GM18517 (cell line): ENCODE data around the gene SORCS2.

Experiments
- ATAC-seq: cut with Tn5 transposase; IDR thresholded peaks from one replicate; pipeline ENCODE4 v1.9.1; 2021; ENCODE audit warnings: mild to moderate bottlenecking, moderate library complexity; ENCODE audit not compliant: unreplicated experiment

Gene SORCS2

DNA sequence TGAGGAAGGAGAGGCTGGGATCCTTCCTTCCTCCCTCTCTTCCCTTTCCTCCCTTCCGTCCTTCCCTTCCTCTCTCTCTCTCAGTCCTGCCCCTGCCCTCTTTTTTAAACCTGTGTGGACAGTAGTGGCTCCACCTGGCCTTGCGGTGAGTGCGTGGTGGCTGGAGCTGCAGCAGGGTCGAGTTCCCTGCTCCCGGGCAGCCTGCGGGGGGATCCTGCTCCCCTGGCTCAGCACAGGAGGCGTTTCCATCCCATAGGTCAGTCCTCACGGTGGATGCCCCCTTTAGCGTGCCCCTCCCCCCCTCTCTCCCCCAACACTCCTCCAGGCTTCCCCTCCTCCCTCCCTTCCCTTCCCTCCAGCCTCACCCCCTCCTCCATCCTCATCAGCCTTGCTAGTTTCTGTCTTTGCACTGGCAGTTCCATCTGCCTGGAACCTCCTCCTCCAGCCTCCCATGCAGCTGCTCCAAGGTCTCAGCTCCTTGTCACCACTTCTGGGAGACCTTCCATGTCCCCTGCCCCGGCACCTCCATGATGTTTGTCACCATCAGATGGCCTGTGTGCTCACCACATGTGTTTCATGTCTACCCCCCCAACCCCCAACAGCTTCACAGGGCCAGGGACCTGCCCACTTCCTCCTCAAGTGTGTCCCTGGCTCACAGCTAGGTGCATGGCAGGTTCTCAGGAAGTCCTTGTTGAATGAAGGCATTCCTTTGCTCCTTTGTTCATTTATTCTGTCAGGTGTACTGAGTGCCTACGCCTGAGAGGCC lies 174.0 kb downstream of the SORCS2 start:
- no peak for ATAC-seq

DNA sequence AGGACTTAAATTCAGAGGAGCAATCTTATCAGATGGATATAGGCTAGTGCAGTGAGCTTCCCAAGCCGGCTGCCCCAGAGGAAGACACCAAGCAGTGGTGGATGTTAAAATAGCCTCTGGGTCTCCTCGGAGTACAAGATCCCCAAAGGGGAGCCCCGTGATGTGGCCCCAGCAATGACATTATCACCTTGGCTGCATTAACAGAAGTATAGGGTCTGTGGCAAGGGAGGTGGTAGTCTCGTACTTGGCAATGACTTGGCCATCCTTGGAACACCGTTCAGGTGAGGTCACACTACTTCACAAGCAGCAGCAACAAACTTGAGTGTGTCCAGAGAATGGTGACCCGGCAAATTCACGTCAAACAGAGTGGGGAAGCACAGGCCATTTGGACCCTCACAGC lies 174.6 kb downstream of the SORCS2 start:
- no peak for ATAC-seq

DNA sequence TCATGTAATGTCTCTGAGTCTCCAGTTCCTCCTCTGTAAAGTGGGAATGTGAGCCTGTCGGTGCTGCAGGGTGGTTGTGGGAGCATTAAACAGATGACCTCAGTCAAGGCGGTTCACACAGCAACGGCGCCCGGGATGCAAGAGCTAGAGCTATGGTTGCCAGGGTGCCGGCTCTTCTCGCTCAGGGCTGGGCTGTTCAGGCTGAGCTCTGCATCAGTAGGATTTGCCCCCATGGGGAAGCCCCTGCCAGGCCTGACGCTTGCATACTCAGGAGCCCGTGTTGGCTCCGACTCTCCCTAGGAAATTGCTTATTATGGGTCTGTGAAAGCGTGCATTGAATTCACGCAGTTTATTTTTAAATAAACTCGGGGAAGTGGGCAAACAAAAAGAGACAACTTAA lies 175.1 kb downstream of the SORCS2 start:
- ATAC-seq, result no peak

- no peak for ATAC-seq
These were observed 175.5 kb downstream of the SORCS2 start for GRCh38 chr4:7367864-7368277.

DNA sequence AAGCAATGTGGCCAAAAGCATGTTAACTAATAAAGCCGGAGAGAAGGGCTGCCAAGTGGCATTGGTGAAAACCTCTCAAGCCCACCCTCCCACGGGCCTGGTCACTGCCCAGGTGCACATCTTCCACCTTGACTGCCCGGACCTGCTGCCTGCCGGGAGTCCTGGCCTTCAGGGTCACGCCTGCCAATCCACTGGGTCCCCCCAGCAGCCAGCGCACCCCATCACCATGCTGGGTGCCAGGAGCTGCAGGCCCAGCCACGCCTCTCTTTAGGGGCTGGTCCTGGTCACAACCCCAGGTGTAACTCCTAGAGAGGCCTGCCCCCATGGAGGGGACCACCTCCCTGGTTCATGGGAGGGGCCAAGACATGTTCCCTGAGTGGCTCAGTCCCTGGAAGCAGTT lies 176.0 kb downstream of the SORCS2 start:
- ATAC-seq, result no peak

DNA sequence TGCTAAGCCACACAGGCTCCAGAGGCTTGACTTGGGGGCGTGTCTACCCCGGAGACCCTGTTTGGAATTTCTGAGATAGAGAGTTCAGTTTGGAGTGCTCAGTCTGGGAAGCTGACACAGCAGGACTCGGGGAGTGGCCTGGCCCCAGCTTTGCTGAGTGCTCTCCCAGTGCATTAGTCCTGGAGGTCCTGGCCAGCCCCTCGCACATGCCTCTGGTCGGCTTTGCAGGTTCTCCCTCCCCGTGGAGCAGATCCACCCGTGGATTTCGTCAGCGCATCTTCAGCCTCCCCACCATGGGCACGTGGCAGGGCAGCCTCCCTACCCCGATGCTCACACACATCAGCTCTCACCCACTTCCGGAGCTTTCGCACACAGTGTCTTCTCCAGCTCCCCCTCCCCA lies 177.2 kb downstream of the SORCS2 start:
- ATAC-seq, result no peak

DNA sequence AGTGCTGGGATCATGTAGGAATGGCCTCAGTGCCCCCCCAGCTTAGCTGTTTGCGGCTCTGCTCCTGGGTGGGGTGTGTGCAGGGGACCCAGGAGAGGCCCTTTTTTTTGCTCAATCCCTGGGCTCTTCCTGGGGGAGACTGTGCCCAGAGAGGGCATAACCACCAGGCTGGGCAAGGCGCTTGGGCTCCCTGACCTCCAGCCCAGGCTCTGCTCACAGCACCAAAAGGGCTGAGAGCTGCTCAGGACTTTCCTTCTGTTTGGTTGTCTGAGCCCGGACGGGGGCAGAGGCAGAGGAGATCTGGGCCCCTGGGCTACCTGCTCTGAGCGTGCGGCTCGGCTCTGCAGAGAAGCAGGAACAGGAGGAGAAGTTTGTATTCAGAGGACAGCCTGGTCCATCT lies 177.7 kb downstream of the SORCS2 start:
- no peak for ATAC-seq

GRCh38 chr4:7371210-7371941 lies 179.0 kb downstream of the SORCS2 start:
- ATAC-seq, result no peak

- no peak for ATAC-seq
These were observed 180.3 kb downstream of the SORCS2 start for GRCh38 chr4:7372673-7373072.

GRCh38 chr4:7374571-7374970 lies 182.2 kb downstream of the SORCS2 start:
- ATAC-seq, result no peak

GRCh38 chr4:7375427-7375826 lies 183.1 kb downstream of the SORCS2 start:
- ATAC-seq, result no peak

DNA sequence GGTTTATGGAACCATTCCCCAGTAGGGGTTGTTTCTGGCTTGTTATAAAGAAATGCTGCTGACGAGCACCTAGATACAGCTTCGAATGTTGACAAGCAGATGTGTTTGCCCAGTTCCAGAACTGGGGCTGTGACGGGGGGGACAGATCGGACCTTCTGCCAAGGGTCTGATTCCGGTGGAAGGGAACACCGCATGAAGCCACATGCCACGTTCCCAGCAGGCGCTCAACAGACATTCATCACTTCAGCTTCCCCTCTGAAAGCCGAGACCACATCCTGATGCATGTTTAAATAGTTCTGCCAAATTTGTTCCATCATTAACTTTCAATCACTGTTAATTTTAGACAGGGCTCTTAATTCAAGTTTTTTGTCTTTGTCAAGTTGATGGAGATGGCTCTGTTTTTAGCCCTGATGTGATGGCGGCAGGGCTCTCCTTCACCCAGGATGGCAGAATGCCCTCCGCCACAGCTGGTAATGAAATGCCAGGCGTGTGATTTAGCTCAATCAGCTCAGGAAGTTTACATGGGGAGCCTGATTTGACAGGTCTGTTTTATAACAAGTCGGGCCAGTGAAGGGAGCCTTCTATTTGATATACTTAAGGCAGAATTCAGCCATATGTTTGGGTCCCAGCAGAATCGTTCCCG lies 185.0 kb downstream of the SORCS2 start:
- ATAC-seq, result no peak

DNA sequence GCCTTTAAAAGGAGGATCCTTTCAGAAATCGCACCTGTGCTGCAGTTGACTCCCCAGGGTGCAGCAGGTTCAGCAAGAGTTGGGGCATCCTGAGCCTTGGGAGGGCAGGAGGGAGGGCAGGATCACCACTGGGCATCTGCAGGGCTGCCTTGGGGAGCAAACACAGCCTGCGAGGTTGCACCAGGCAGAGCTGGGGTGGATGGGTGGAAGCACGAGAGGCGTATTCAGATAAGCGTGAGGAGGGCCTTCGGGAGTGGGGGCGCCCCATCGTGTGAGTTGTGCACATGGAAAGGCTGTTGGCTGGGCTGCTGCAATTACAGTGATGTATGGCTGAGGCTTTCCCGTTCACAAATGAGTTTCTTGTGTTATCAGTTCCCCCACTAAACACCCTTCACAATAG lies 186.8 kb downstream of the SORCS2 start:
- ATAC-seq, result no peak

GRCh38 chr4:7379719-7380118 lies 187.4 kb downstream of the SORCS2 start:
- ATAC-seq, result no peak

DNA sequence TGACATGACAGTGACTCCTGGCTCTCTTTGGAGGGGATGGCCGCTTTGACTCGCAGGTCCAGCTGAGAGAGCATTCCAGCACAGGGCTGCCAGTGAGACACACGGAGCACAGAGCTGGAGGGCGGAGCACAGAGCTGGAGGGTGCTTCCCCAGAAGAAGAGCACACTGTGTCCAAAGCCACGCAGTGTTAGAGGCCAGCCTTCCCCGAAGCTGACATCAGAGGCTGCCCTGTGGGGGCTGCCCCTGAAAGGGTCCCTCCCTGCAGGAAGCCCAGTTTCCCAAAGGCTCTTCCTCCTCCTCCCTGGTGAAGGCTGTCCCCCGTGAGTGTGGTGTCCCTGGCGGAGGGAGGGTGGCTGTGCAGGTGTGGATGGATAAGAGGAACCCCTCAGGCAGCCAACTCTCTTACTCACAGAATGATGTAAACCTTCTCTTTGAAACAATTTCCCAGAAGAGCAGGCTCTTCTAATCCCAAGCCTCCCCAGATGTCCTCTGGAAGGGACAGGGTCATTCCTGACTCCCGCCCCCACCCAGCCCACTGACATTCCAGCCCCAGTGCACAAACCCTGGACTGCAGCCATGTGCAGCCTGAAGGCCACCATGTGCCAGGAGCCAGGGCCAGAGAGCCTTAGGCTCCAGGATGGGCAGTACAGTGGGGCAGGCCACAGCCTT lies 189.0 kb downstream of the SORCS2 start:
- ATAC-seq, result no peak

- ATAC-seq, result no peak
These were observed 189.7 kb downstream of the SORCS2 start for GRCh38 chr4:7381890-7382633.

GRCh38 chr4:7382634-7383014 lies 190.3 kb downstream of the SORCS2 start:
- ATAC-seq, result no peak

DNA sequence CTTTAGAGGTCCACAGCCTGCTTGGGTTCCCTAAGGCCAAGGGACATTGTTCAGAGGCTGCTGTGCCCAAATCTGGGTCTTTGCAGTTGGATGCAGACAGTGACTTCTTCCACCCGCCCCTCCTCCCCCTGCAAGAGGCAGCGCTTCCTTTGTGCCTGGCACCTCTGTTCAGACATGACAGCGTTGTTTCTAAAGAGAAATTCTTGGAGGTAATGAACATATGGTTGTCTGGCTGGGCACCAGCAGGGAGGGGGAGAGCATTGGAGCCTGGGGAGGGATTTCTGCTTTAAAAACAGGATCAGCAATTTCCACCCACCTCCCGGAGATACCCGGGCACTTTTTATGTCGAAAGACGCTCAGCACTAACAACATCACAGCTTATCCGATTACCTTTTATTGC lies 190.9 kb downstream of the SORCS2 start:
- ATAC-seq, result no peak

- no peak for ATAC-seq
These were observed 191.9 kb downstream of the SORCS2 start for GRCh38 chr4:7384003-7384928.
